Calu3 (cell line): Measurements from ENCODE around the gene KBTBD13. TPM values are rescaled to one million over a fixed set of nuclear protein-coding genes. Genes with fewer than 3 reads are reported as not detected.
"Not testable (repeated sequence)": the region's sequence is repeated elsewhere in the genome, so short reads cannot be mapped to it uniquely, and the experiment has no call there.

Experiments used
- BruUV-seq: library from RNA; stranded (reverse); fragments of 400-500 nt; replicated peaks from 2 replicates; lab custom pipeline; 2021; lab: Mats Ljungman, UMichigan
- CTCF ChIA-PET: fragments of 300-600 bp; sonication (Branson Sonifier 250); formaldehyde crosslinking; loops from one replicate; lab custom pipeline; 2022; ENCODE audit warnings: antibody characterized with exemption; lab: Charles Lee
- DNase-seq: peaks from one replicate; pipeline ENCODE4 v3.0.0; 2022
- H3K27ac Mint-ChIP-seq: one replicate; pipeline ENCODE4 v1.8.0; 2022; ENCODE audit warnings: mixed read lengths; ENCODE audit not compliant: unreplicated experiment
- H3K27me3 Mint-ChIP-seq: one replicate; pipeline ENCODE4 v1.8.0; 2022; ENCODE audit warnings: mixed read lengths; ENCODE audit not compliant: unreplicated experiment
- H3K36me3 Mint-ChIP-seq: one replicate; pipeline ENCODE4 v1.8.0; 2022; ENCODE audit warnings: mild to moderate bottlenecking, moderate library complexity, mixed read lengths; ENCODE audit not compliant: insufficient read depth, unreplicated experiment
- H3K4me1 Mint-ChIP-seq: one replicate; pipeline ENCODE4 v1.8.0; 2022; ENCODE audit warnings: mild to moderate bottlenecking, low read depth, mixed read lengths; ENCODE audit not compliant: unreplicated experiment
- H3K4me3 Mint-ChIP-seq: one replicate; pipeline ENCODE4 v1.8.0; 2022; ENCODE audit warnings: mild to moderate bottlenecking, low read depth, moderate library complexity, mixed read lengths; ENCODE audit not compliant: unreplicated experiment
- H3K9me3 Mint-ChIP-seq: one replicate; pipeline ENCODE4 v1.8.0; 2022; ENCODE audit warnings: low read depth, mixed read lengths; ENCODE audit not compliant: unreplicated experiment
- intact Hi-C: fragments of 100-400 bp; cut with micrococcal nuclease; formaldehyde crosslinking; loops from one replicate; pipeline ENCODE4 v1.10.0; 2022; ENCODE audit not compliant: unreplicated experiment
- total RNA-seq: library from RNA; stranded (reverse); gene quantifications from 2 replicates; pipeline ENCODE4 v1.2.3, GENCODE V29; 2022
- TF ChIP-seq, protein P1 (sequence below): fragments of 200-600 bp; IDR thresholded peaks from one replicate; pipeline ENCODE4 v1.8.0; 2022; ENCODE audit warnings: antibody characterized with exemption; ENCODE audit not compliant: unreplicated experiment

The KBTBD13 gene
- total RNA-seq, 1 experiment from 2014 or later, result not detected

DNA sequence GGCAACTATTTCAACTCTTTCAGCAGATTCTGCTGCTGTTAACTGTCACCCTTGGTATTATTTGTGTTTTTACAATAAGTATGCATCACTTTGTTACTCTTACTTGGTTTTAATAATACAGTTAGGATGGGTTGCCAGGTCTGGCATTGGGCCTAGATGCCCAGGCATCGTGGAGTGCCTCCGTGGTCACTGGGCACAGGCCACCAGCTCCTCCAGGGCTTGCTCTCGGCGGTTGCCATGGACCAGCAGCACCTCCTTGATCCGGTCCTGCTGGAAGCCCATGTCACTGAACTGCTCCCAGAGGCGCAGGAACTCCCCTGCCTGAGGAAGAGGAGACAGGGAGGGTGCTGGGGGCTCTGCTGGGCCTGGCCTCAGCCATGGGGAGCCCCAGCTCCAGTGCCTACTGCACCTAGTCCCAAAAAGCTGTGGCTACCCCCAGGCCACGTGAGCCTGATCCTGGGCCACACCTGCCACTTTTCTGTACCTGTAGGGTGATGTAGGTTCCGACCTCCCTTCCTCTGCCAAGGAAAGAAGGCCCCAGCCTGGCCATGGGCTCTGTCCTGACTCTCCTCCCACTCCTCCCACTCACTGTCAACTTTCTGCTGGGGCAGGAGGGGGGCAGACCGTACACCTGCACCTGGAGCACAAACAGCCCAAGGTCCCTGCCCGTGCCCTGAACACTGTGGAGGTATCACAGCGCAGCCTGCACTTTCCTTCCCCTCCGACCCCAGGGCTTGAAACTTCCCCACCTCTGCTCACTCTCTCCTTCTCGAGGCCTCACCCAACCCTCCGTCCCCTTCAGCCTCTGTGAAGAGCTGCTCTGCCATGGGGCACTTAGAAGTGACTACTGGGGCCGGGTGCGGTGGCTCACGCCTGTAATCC, 16.6 kb downstream of the KBTBD13 start:
- intact Hi-C loops, result no loop called here
- no peaks in the 10 kb centered on the region for H3K27me3 Mint-ChIP-seq
- CTCF ChIA-PET, result interaction anchor here (0.6 kb wide), 1 partner anchor 283 kb away, joined by 9 read pairs; no protein-coding TSS in a partner anchor
- TF ChIP-seq, protein P1, sequence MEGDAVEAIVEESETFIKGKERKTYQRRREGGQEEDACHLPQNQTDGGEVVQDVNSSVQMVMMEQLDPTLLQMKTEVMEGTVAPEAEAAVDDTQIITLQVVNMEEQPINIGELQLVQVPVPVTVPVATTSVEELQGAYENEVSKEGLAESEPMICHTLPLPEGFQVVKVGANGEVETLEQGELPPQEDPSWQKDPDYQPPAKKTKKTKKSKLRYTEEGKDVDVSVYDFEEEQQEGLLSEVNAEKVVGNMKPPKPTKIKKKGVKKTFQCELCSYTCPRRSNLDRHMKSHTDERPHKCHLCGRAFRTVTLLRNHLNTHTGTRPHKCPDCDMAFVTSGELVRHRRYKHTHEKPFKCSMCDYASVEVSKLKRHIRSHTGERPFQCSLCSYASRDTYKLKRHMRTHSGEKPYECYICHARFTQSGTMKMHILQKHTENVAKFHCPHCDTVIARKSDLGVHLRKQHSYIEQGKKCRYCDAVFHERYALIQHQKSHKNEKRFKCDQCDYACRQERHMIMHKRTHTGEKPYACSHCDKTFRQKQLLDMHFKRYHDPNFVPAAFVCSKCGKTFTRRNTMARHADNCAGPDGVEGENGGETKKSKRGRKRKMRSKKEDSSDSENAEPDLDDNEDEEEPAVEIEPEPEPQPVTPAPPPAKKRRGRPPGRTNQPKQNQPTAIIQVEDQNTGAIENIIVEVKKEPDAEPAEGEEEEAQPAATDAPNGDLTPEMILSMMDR, result no peak
- H3K4me1 Mint-ChIP-seq, result peaks cover 8% of the 10 kb centered on the region
- no peak overlapping the region for H3K27ac Mint-ChIP-seq
- no peaks in the 10 kb centered on the region for H3K36me3 Mint-ChIP-seq
- no peak overlapping the region for H3K4me3 Mint-ChIP-seq
- no peak for DNase-seq
- H3K9me3 Mint-ChIP-seq, result no peaks in the 10 kb centered on the region
- BruUV-seq, result no TSS peak

DNA sequence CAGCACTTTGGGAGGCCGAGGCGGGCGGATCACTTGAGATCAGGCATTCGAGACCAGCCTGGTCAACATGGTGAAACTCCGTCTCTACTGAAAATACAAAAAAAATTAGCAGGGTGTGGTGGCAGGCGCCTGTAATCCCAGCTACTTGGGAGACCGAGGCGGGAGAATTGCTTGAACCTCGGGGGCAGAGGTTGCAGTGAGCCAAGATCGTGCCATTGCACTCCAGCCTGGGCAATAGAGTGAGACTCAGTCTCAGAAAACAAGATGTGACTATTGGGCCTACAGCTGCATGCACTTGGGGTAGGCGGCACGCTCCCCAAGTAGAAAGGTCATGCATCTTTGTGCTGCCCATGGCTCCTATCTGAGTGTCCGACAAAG, 17.2 kb downstream of the KBTBD13 start:
- H3K4me3 Mint-ChIP-seq, H3K27ac Mint-ChIP-seq, intact Hi-C loops, H3K9me3 Mint-ChIP-seq, H3K36me3 Mint-ChIP-seq, H3K4me1 Mint-ChIP-seq, DNase-seq, H3K27me3 Mint-ChIP-seq, CTCF ChIA-PET, BruUV-seq: not testable (repeated sequence)

GRCh38 chr15:65094294-65094995, 17.9 kb downstream of the KBTBD13 start:
- DNase-seq, result no peak
- intact Hi-C loops, result no loop called here
- no TSS peak for BruUV-seq

DNA sequence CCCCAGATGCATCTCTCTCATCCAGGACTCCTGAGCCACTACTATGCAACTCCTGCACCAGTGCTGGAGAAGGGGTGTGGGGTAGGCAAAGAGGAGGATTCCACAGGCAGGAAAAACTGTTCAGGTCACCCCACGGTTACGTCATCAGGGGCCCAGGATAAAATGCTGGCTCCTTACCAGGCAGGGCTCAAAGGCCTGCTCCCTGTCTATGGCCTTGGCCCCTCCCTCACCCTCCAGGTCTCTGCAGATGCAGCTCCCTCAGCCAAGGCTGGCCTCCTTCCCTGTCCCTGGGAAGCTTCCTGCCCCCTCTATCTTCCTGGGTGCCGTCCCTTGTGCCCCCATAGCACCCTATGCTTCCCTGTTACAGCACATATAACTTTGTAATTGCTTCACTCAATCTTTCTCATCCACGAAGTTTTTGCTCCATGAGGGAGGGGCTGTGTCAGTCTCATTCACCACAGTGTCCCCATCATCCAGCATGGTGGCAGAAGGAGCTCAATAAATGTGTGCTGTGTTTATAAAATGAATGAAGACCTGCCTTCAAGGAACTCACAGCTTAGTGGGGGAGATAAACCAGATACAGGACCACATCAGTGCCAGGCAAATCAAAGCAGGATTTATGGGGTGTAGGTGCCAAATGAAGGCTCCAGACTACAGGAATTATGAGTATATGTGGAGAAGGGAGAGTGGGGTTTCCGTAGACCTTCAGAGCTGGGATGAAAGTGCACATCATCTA, 18.6 kb downstream of the KBTBD13 start:
- no peaks in the 10 kb centered on the region for H3K4me1 Mint-ChIP-seq
- DNase-seq, result no peak
- CTCF ChIA-PET, result interaction anchor here (1.1 kb wide), 1 partner anchor 11 kb away, joined by 3 read pairs; no protein-coding TSS in a partner anchor
- peak overlapping the region; percentile 12 for H3K27ac Mint-ChIP-seq
- no peak overlapping the region for H3K4me3 Mint-ChIP-seq
- peaks cover 10% of the 10 kb centered on the region for H3K36me3 Mint-ChIP-seq
- intact Hi-C loops, result no loop called here
- H3K9me3 Mint-ChIP-seq, result no peaks in the 10 kb centered on the region
- no peaks in the 10 kb centered on the region for H3K27me3 Mint-ChIP-seq
- no TSS peak for BruUV-seq
- TF ChIP-seq, protein P1, result no peak

More at GRCh38 chr15:65094294-65094995, 17.9 kb downstream of the KBTBD13 start:
- peaks cover 7% of the 10 kb centered on the region for H3K36me3 Mint-ChIP-seq
- CTCF ChIA-PET, result interaction anchor here (1.1 kb wide), 1 partner anchor 11 kb away, joined by 3 read pairs; no protein-coding TSS in a partner anchor
- no peaks in the 10 kb centered on the region for H3K9me3 Mint-ChIP-seq
- H3K4me3 Mint-ChIP-seq, result no peak overlapping the region
- H3K4me1 Mint-ChIP-seq, result peaks cover under 1% of the 10 kb centered on the region
- H3K27ac Mint-ChIP-seq, result no peak overlapping the region
- TF ChIP-seq, protein P1, result no peak
- no peaks in the 10 kb centered on the region for H3K27me3 Mint-ChIP-seq
